Gastrocnemius medialis (tissue), 4 donors: ENCODE results near the gene GARNL3. TPM values are rescaled to one million over a fixed set of nuclear protein-coding genes. Genes with fewer than 3 reads are reported as not detected.

Experiments
- ATAC-seq, 2 donors: fragments of 150-250 bp; one replicate each; pipeline ENCODE4 v1.9.1; 2016
- DNase-seq, 2 donors: peaks; one replicate each; pipeline ENCODE4 v3.0.0-alpha.2; 2019
- H3K27ac ChIP-seq, 4 donors: fragments of 200-600 bp; sonication (generic); 1 replicate in 1 of 4; 2 replicates in 3 of 4; pipeline ENCODE4 v1.5.1; 2016 to 2018; ENCODE audit warnings: mild to moderate bottlenecking in 2 of 4, moderate library complexity in 1 of 4
- H3K27me3 ChIP-seq, 3 donors: fragments of 200-600 bp; sonication (generic) in 2 of 3; 1 replicate in 1 of 3; 2 replicates in 2 of 3; pipeline versions ENCODE4 v1.5.1 to v1.6.0; 2016 to 2019; ENCODE audit warnings: mild to moderate bottlenecking in 1 of 3, moderate library complexity in 1 of 3
- H3K36me3 ChIP-seq, 2 donors: fragments of 200-600 bp; sonication (generic) in 1 of 2; one replicate each; pipeline ENCODE4 v1.5.1; 2017 to 2018
- H3K4me1 ChIP-seq, 2 donors: fragments of 200-600 bp; sonication (generic) in 1 of 2; one replicate each; pipeline ENCODE4 v1.5.1; 2016 to 2017; ENCODE audit warnings: mild to moderate bottlenecking in 2 of 2
- H3K4me3 ChIP-seq, 4 donors: fragments of 200-600 bp; sonication (generic) in 3 of 4; 1 replicate in 1 of 4; 2 replicates in 3 of 4; pipeline ENCODE4 v1.5.1; 2016 to 2019; ENCODE audit warnings: mild to moderate bottlenecking in 2 of 4
- H3K9me3 ChIP-seq, 3 donors: fragments of 200-600 bp; sonication (generic) in 2 of 3; 1 replicate in 1 of 3; 2 replicates in 2 of 3; pipeline ENCODE4 v1.5.1; 2016 to 2019
- POLR2A ChIP-seq, 2 donors: fragments of 450-650 bp; IDR thresholded peaks; one replicate each; pipeline ENCODE4 v1.6.1; 2017; ENCODE audit warnings: antibody characterized with exemption in 2 of 2, mild to moderate bottlenecking in 2 of 2, moderate library complexity in 2 of 2
- in situ Hi-C, 4 donors: fragments of 200-750 bp; cut with MboI; loops; one replicate each; pipeline versions ENCODE4 v1.15.0 to v1.8.0; 2017; ENCODE audit warnings: low sequenced_read_pairs in 4 of 4
- intact Hi-C: fragments of 100-400 bp; cut with DNase I; formaldehyde crosslinking; loops from one replicate; pipeline ENCODE4 v1.15.1; 2023; ENCODE audit warnings: low total_unique reads
- total RNA-seq, 4 donors: library from RNA; depleted of rRNA; stranded (reverse); fragments of >200 nt; gene quantifications; one replicate each; pipeline versions ENCODE4 v1.1.0 to v1.2.3, GENCODE V29; 2016
- TF ChIP-seq, protein P1 (sequence below), 5 experiments: fragments of 450-650 bp in 3 of 5; fragments of 200-600 bp in 2 of 5; sonication (generic) in 2 of 5; IDR thresholded peaks in 4 of 5; conservative IDR thresholded peaks in 1 of 5; 1 replicate in 4 of 5; 2 replicates in 1 of 5; pipeline ENCODE4 v1.5.1; 2016 to 2019; ENCODE audit warnings: antibody characterized with exemption in 5 of 5, mild to moderate bottlenecking in 3 of 5, moderate library complexity in 3 of 5

The GARNL3 gene
- total RNA-seq, 4 donors from 2014 or later: 2.5 to 5.7 (median 3.0) TPM

GRCh38 chr9:127225801-127226625 is 38.6 kb upstream of the GARNL3 start:
- Histone ChIP-seq H3K4me3 (peak overlapping the region; percentile 70 to 93 (median 75)), H3K36me3 (no peaks in the 10 kb centered on the region), H3K4me1 (peaks cover 0 to 10% of the 10 kb centered on the region in 2 donors), H3K27me3 (no peaks in the 10 kb centered on the region), H3K27ac (peak overlapping the region; percentile 13 to 57 (median 26)), H3K9me3 (no peaks in the 10 kb centered on the region)
- no peak for TF ChIP-seq POLR2A (IDR thresholded peaks at IDR 0.05)
- TF ChIP-seq, protein P1, sequence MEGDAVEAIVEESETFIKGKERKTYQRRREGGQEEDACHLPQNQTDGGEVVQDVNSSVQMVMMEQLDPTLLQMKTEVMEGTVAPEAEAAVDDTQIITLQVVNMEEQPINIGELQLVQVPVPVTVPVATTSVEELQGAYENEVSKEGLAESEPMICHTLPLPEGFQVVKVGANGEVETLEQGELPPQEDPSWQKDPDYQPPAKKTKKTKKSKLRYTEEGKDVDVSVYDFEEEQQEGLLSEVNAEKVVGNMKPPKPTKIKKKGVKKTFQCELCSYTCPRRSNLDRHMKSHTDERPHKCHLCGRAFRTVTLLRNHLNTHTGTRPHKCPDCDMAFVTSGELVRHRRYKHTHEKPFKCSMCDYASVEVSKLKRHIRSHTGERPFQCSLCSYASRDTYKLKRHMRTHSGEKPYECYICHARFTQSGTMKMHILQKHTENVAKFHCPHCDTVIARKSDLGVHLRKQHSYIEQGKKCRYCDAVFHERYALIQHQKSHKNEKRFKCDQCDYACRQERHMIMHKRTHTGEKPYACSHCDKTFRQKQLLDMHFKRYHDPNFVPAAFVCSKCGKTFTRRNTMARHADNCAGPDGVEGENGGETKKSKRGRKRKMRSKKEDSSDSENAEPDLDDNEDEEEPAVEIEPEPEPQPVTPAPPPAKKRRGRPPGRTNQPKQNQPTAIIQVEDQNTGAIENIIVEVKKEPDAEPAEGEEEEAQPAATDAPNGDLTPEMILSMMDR (IDR thresholded peaks at IDR 0.05 in 4 of 5, conservative IDR thresholded peaks at IDR 0.05 in 1 of 5): no peak
- in situ Hi-C loops (loop anchor here in 1 of 4 donors (25.0 kb wide), 1 partner anchor 686 kb away; the partner anchor contains the start of gene ST6GALNAC4), intact Hi-C loops (loop anchor here (1.0 to 10.0 kb wide), 3 partner anchors 19 to 689 kb away; partner anchors contain the start of gene ST6GALNAC4)
- DNase-seq (no peak), ATAC-seq (no peak)

DNA sequence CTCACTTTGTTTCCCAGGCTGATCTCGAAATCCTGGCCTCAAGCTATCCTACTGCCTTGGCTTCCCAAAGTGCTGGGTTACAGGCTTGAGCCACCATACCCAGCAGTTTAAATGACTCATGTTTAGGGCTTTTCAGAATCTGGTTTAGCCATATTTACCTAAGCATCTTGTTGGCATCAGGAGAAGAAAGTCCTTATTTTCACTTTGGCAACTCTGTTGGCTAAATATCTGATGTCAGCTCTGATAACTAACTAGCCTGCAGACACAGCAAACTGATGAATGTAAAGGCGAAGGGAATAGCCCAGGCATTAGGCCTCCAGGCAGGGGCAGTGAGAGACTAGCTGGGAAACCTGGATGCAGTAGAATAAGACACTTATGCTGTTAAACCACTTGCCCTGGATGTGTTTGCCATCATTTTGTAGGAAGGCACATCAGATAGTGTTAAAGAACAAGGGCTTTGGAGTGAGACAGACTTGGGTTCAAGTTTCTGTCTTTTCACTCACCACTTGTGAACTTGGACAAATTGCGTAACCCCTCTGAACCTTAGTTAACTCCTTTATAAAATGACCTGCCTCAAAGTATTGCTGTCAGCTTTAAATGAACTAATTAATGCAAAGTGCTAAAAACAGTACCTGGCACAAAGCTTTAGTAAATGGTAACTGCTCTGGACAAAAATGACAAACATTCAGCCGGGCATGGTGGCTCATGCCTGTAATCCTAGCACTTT is 34.7 kb upstream of the GARNL3 start:
- no peak for ATAC-seq
- in situ Hi-C loops: loop anchor here in 1 of 4 donors (25.0 kb wide), 1 partner anchor 682 kb away; the partner anchor contains the start of gene ST6GALNAC4

DNA sequence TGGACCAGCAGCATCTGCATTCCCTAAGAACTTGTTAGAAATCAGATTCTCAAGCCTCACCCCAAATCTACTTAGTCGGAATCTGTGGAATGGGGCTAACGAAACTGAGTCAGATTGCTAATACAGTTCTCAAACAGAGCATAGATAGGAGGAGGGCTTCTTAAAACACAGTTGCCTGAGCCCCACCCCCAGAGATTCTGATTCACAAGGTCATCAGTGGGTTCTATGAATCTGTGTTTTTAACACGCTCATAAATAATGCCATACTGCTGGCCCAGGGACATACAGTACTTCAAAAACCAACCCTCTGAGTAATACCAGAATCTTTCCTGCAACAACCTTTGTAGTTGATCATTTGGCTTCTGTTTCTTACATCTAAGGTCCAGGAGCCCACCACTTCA is 32.9 kb upstream of the GARNL3 start:
- TF ChIP-seq, protein P1 (IDR thresholded peaks at IDR 0.05 in 4 of 5, conservative IDR thresholded peaks at IDR 0.05 in 1 of 5): no peak
- no peak for TF ChIP-seq POLR2A (IDR thresholded peaks at IDR 0.05)
- Histone ChIP-seq H3K9me3 (no peaks in the 10 kb centered on the region), H3K27me3 (no peaks in the 10 kb centered on the region), H3K4me1 (no peaks in the 10 kb centered on the region), H3K4me3 (no peak overlapping the region), H3K27ac (no peak overlapping the region), H3K36me3 (no peaks in the 10 kb centered on the region)
- no peak for DNase-seq
- intact Hi-C loops (no loop called here), in situ Hi-C loops (loop anchor here in 1 of 4 donors (25.0 kb wide), 1 partner anchor 681 kb away; the partner anchor contains the start of gene ST6GALNAC4)
- ATAC-seq: no peak

More for the DNA sequence above, 34.7 kb upstream of the GARNL3 start:
- no peak for DNase-seq
- H3K27ac ChIP-seq: no peak overlapping the region
- no peaks in the 10 kb centered on the region for H3K36me3 ChIP-seq
- intact Hi-C loops: loop anchor here (10.0 kb wide), 2 partner anchors 345 to 685 kb away; partner anchors contain the start of gene ST6GALNAC4
- no peaks in the 10 kb centered on the region for H3K27me3 ChIP-seq
- no peak overlapping the region for H3K4me3 ChIP-seq
- no peaks in the 10 kb centered on the region for H3K9me3 ChIP-seq
- no peaks in the 10 kb centered on the region for H3K4me1 ChIP-seq
- TF ChIP-seq, protein P1 (IDR thresholded peaks at IDR 0.05 in 4 of 5, conservative IDR thresholded peaks at IDR 0.05 in 1 of 5): no peak

DNA sequence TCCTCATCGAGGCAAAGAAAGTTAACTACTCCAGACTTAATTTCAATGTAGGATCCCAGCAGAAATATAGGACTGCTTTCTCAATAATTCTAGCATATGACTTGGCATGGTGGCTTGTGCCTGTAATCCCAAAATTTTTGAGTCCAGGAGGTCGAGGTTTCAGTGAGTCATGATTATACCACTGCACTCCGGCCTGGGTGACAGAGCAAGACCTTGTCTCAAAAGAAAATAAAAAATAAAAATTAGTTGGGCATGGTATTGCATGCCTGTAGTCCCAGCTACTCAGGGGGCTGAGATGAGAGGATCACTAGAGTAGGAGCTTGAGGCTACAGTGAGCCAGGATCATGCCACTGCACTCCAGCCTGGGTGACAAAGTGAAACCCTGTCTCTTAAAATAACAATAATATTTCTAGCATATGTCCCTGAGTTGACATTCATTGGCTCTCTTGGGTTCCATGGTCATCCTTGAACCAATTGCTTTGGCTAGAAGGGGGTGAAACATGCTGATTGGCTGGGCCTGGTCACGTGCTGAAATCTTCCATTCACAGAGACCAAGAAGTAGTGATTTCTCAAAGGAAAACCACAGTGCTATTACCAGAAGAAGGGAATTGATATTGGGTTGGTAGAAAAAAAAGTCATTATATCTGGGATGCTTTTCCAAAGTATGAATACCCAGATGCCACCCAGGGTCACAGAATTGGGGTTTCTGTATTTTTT is 31.6 kb upstream of the GARNL3 start:
- H3K27ac ChIP-seq: no peak overlapping the region
- in situ Hi-C loops: loop anchor here in 1 of 4 donors (25.0 kb wide), 1 partner anchor 679 kb away; the partner anchor contains the start of gene ST6GALNAC4
- ATAC-seq: no peak

More for the DNA sequence above, 31.6 kb upstream of the GARNL3 start:
- H3K4me3 ChIP-seq: no peak overlapping the region
- no peaks in the 10 kb centered on the region for H3K9me3 ChIP-seq
- H3K27me3 ChIP-seq: no peaks in the 10 kb centered on the region
- intact Hi-C loops: no loop called here
- no peaks in the 10 kb centered on the region for H3K4me1 ChIP-seq
- H3K36me3 ChIP-seq: no peaks in the 10 kb centered on the region
- DNase-seq: no peak
- TF ChIP-seq, protein P1 (IDR thresholded peaks at IDR 0.05 in 4 of 5, conservative IDR thresholded peaks at IDR 0.05 in 1 of 5): no peak
- TF ChIP-seq POLR2A (IDR thresholded peaks at IDR 0.05): no peak
